ENCODE results near the gene SLC27A5. TPM values are rescaled to one million over a fixed set of nuclear protein-coding genes. Genes with fewer than 3 reads are reported as not detected.
"Not testable (repeated sequence)": the region's sequence is repeated elsewhere in the genome, so short reads cannot be mapped to it uniquely, and the experiment has no call there.

SLC27A5 gene
- total RNA-seq, 2 donors from 2014 or later = 6.6 to 20.7 TPM

DNA sequence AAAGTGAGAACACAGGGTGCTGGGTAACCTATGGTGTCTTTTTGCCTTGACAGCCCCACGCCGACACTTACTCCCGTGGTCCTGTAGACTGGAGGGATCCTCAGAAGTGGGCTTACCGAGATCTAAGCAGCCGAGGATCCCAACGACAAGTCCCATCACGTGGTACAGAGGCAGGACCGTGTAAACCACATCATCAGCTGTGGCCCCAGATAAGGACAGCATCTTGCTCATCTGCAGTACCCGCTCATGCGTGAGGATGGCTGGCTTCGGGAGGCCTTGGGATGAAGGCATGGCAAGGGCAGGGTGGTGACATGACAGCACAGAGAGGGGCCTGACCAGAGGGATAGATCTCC is 2.1 kb downstream of the SLC27A5 start:
- 84% methylated on average over 11 of the region's 11 CpGs for WGBS
- no peak for TF ChIP-seq POLR2A (IDR thresholded peaks at IDR 0.05)
- no peak for TF ChIP-seq POLR2AphosphoS5 (IDR thresholded peaks at IDR 0.05)
- TF ChIP-seq, protein P1, sequence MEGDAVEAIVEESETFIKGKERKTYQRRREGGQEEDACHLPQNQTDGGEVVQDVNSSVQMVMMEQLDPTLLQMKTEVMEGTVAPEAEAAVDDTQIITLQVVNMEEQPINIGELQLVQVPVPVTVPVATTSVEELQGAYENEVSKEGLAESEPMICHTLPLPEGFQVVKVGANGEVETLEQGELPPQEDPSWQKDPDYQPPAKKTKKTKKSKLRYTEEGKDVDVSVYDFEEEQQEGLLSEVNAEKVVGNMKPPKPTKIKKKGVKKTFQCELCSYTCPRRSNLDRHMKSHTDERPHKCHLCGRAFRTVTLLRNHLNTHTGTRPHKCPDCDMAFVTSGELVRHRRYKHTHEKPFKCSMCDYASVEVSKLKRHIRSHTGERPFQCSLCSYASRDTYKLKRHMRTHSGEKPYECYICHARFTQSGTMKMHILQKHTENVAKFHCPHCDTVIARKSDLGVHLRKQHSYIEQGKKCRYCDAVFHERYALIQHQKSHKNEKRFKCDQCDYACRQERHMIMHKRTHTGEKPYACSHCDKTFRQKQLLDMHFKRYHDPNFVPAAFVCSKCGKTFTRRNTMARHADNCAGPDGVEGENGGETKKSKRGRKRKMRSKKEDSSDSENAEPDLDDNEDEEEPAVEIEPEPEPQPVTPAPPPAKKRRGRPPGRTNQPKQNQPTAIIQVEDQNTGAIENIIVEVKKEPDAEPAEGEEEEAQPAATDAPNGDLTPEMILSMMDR (IDR thresholded peaks at IDR 0.05) = no peak

GRCh38 chr19:58507602-58508223 is 4.1 kb downstream of the SLC27A5 start:
- 77% methylated on average over 8 of the region's 8 CpGs for WGBS
- H3K27me3 ChIP-seq (replicated peaks; ENCODE audit: insufficient read depth); intact Hi-C loops (cut with DNase I); H3K27ac ChIP-seq; H3K4me3 ChIP-seq; DNase-seq (ENCODE audit: low spot score); H3K9me3 ChIP-seq; H3K4me1 ChIP-seq (replicated peaks); H3K36me3 ChIP-seq: not testable (repeated sequence)

More for the DNA sequence above, 2.1 kb downstream of the SLC27A5 start:
- DNase-seq (ENCODE audit: low spot score) = no peak
- Histone ChIP-seq H3K36me3 (no peaks in the 10 kb centered on the region), H3K27me3 (replicated peaks; ENCODE audit: insufficient read depth) (no peaks in the 10 kb centered on the region), H3K27ac (no peak overlapping the region), H3K4me1 (replicated peaks) (no peaks in the 10 kb centered on the region), H3K4me3 (no peak overlapping the region), H3K9me3 (no peaks in the 10 kb centered on the region)
- intact Hi-C loops (cut with DNase I) = no loop called here

DNA sequence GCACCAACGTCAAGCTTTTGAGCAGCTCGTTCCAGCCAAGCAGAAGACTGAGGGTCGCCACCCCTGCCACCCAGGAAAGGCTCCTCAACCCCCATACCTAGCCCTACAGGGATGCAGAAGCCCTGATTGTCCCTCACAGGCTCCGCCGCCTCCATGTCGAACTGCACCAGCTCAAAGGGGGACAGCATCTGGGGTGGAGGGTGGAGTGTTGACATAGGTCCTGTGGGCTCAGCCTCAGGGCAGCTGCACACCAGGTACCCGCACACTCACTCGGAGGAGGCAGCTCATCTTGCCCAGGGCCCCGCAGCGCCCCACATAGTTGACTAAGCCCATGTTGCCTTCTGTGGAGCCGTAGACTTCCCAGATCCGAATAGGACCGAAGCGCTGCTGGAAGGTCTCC is 11.6 kb downstream of the SLC27A5 start:
- Histone ChIP-seq H3K27me3 (replicated peaks; ENCODE audit: insufficient read depth) (no peaks in the 10 kb centered on the region), H3K4me1 (replicated peaks) (no peaks in the 10 kb centered on the region), H3K27ac (no peak overlapping the region), H3K4me3 (peak overlapping the region; percentile 39 to 46), H3K9me3 (no peaks in the 10 kb centered on the region), H3K36me3 (no peaks in the 10 kb centered on the region)
- intact Hi-C loops (cut with DNase I) = no loop called here
- DNase-seq (ENCODE audit: low spot score) = no peak
- TF ChIP-seq POLR2AphosphoS5 (IDR thresholded peaks at IDR 0.05) (no peak), POLR2A (IDR thresholded peaks at IDR 0.05) (no peak)
- TF ChIP-seq, protein P1 (IDR thresholded peaks at IDR 0.05) = no peak
- 92% methylated on average over 8 of the region's 14 CpGs for WGBS

GRCh38 chr19:58499021-58499927 is 12.5 kb downstream of the SLC27A5 start:
- TF ChIP-seq, protein P1 (IDR thresholded peaks at IDR 0.05) = peak in 3 of 4 experiments; percentile 8 to 39 (median 37)
- TF ChIP-seq POLR2AphosphoS5 (IDR thresholded peaks at IDR 0.05) (peak; percentile 97), POLR2A (IDR thresholded peaks at IDR 0.05) (peak; percentile 44)
- H3K36me3 ChIP-seq = no peaks in the 10 kb centered on the region
- H3K9me3 ChIP-seq = no peaks in the 10 kb centered on the region
- H3K4me1 ChIP-seq (replicated peaks) = no peaks in the 10 kb centered on the region
- WGBS = 1% methylated on average over 59 of the region's 60 CpGs
- intact Hi-C loops (cut with DNase I) = no loop called here
- H3K27me3 ChIP-seq (replicated peaks; ENCODE audit: insufficient read depth) = no peaks in the 10 kb centered on the region
- peak overlapping the region; percentile 39 to 46 for H3K4me3 ChIP-seq
- peak; percentile 99 for DNase-seq (ENCODE audit: low spot score)
- peak overlapping the region; percentile 68 to 70 for H3K27ac ChIP-seq

- Histone ChIP-seq H3K4me1 (replicated peaks) (no peaks in the 10 kb centered on the region), H3K4me3 (peak overlapping the region; percentile 39 to 46), H3K9me3 (no peaks in the 10 kb centered on the region), H3K27me3 (replicated peaks; ENCODE audit: insufficient read depth) (no peaks in the 10 kb centered on the region), H3K36me3 (no peaks in the 10 kb centered on the region), H3K27ac (no peak overlapping the region)
- WGBS = 59% methylated on average over 22 of the region's 22 CpGs
- intact Hi-C loops (cut with DNase I) = no loop called here
- no peak for DNase-seq (ENCODE audit: low spot score)
- TF ChIP-seq POLR2A (IDR thresholded peaks at IDR 0.05) (no peak), POLR2AphosphoS5 (IDR thresholded peaks at IDR 0.05) (no peak)
- TF ChIP-seq, protein P1 (IDR thresholded peaks at IDR 0.05) = no peak
Measured at GRCh38 chr19:58498316-58499020, 13.3 kb downstream of the SLC27A5 start.

Measured in prostate gland (tissue), 2 donors.